T1000 (cell line): Measurements from ENCODE around the gene NDST1.

Experiments
- DNase-seq: peaks from one replicate; lab custom pipeline; 2025; ENCODE audit warnings: mixed read lengths; lab: John Stamatoyannopoulos, UW

The NDST1 gene

GRCh38 chr5:150489360-150490295 lies 18.3 kb upstream of the NDST1 start:
- no peak for DNase-seq

- DNase-seq = no peak
Measured at GRCh38 chr5:150490296-150490669, 17.6 kb upstream of the NDST1 start.

DNA sequence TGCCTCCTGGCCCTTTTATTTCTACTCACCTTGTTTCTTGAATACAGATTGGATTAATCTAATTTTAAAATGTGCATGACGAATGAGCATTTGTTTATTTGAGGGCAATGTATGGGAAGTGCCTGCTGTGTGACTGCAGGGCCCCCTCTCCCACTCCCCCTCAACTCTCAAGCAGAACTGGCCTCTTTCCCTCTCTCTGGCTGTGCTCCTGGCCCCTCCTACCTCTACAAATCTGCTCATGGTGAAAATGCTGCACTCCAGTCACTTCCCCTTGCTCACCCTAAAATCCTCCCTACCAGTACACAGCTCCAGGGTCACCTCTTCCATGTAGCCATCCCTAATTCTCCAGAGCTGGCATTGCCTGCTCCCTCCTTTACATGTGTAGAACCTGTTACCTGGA lies 17.2 kb upstream of the NDST1 start:
- no peak for DNase-seq

DNA sequence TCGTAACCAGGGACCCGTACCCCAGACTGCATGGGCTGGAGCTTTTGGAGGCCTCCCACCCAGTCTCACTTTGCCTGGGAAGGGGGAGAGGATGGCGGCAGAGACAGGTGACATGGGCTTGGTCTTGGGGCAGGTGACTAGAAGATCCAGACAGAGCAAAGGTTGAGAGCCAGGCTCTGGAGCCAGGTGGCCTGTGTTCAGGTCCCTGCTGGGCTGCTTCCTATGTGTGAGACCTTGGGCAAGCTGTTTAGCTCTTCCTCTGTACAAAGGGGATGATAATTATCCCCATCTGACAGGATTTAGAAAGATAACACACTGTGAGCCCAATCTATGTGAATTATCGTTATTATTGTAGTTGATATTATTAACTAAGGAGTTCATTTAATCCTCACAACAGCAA lies 16.1 kb upstream of the NDST1 start:
- no peak for DNase-seq

GRCh38 chr5:150492621-150493020 lies 15.3 kb upstream of the NDST1 start:
- DNase-seq = peak; percentile 47

DNA sequence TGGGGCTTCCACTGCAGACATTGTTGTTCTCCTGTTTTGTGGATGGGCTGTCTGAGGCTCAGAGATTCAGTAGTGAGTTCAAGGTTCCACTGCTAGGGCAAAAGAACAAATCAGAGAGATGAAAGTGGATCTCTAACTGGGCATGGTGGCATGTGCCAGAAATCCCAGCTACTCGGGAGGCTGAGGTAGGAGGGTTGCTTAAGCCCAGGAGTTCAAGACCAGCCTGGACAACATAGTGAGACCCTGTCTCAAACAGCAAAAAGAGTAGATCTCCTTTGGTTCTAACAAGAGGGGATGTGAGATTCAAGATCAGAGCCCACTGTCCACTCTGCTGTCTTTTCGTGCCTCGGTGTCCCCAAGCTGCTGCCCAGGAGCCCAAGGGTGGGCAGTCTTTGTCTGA lies 11.8 kb upstream of the NDST1 start:
- no peak for DNase-seq

DNA sequence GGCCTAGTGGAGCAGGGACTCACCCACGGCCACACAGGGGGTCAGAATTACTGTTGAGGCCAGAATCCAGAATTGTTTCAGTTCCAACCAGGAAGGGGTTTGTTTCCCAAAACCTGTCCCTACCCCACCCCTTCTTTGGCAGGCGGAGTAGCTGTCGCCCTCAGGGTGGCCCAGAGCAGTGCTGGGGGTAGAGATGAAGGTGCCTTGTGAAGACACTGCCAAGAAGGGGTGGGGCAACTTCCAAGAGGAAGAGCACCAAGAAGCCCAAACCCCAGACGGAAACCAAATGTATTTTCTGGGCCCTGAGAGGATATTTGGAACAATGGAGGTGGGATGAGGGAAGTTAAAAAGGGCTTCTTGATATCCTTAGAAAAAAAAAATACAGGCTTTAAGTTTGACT lies 11.4 kb upstream of the NDST1 start:
- no peak for DNase-seq

DNA sequence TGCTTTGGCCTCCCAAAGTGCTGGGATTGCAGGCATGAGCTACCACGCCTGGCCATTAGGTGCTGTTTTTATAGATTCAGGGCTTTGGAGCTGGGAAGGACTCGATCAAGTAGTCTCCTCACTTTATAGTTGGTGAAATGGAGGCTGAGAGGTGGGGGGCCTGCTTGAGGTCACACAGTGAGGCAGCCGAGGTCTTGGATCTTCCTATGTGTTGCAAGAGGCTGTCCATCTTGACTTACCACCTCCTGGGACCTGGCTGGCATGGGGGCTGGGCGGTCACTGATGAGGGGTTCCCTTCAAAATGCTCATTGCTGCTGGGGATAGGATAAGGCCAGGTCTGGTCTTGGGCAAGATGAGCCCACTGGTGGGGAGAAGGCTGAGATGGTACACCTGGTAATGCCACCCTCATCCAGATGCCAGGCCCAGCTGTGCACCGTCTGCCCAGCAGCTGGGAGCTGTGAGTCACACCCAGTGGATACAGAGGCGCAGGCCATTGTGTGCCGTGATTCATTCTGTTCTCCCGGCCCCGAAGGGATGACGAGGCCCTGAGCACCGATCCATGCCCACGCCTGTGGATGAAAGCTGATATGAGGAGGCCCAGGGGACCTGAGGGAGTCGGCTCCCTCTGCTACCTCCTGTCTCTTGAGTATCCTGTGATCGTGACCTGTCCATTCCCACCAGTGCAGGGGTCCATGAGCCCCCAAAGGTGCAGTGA lies 10.5 kb upstream of the NDST1 start:
- peak; percentile 86 for DNase-seq

DNA sequence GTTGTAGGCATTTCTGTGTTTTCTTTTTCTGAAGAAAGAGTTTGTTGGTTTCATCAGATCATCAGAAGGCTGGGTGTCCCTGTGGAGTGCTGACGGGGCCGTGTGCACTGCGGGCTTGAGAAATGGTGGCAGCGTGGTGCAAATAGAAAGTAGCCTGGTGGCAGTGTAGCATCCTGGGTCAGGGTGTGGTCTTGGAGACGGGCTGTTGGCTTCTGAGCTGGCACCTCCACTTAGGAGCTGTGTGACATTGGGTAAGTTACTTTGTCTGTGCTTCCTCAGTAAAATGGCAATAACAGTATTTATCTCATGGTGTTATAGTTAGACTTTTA lies 10.0 kb upstream of the NDST1 start:
- no peak for DNase-seq

GRCh38 chr5:150498501-150498900 lies 9.4 kb upstream of the NDST1 start:
- DNase-seq = no peak

- DNase-seq = no peak
Measured at GRCh38 chr5:150498971-150499370, 9.0 kb upstream of the NDST1 start.

- DNase-seq = no peak
Measured at GRCh38 chr5:150499437-150499956, 8.4 kb upstream of the NDST1 start.

DNA sequence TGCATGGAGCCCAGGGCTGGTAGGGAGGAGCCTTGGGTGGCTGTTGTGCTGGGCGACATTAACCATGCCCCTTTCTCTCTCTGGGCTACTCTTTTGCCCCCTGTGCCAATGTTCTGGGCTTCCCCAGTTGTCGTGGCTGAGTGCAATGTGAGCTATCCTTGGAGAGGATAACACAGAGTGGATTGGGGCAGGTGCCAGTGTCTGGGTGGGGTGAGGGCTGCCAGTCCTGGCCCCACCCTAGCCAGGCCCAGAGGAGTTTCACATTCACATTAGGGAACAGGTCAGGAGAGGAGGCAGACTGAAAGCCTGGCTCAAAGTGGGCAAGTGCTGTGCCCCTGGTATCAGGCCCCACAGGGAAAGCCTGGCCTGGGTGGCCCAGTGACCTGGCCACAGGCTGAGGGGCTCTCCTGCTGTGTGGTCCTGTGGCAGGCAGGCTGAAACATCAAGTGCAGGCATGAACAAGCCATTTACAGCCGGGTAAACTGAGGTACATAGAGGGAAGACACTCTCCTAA lies 7.5 kb upstream of the NDST1 start:
- no peak for DNase-seq

GRCh38 chr5:150500905-150501304 lies 7.0 kb upstream of the NDST1 start:
- no peak for DNase-seq

GRCh38 chr5:150502106-150502505 lies 5.8 kb upstream of the NDST1 start:
- DNase-seq = no peak

DNA sequence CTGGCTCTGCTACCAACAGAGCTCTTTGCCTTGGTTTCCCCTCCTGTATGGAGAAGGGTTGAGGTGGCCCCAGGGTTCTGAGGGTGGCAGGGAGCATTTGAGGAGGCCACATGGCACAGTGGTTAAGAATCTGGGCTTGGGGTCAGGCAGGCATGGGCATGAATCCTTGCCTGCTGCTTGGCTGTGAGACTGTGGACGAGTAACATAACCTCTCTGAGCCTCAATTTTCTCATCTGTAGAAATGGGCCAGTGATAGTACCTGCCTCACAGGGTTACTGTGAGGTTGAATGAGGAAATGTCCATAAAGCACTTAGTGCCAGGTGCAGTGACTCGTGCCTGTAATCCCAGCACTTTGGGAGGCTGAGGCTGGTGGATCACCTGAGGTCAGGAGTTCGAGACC lies 5.1 kb upstream of the NDST1 start:
- no peak for DNase-seq

- DNase-seq = no peak
Measured at GRCh38 chr5:150503386-150503785, 4.5 kb upstream of the NDST1 start.

DNA sequence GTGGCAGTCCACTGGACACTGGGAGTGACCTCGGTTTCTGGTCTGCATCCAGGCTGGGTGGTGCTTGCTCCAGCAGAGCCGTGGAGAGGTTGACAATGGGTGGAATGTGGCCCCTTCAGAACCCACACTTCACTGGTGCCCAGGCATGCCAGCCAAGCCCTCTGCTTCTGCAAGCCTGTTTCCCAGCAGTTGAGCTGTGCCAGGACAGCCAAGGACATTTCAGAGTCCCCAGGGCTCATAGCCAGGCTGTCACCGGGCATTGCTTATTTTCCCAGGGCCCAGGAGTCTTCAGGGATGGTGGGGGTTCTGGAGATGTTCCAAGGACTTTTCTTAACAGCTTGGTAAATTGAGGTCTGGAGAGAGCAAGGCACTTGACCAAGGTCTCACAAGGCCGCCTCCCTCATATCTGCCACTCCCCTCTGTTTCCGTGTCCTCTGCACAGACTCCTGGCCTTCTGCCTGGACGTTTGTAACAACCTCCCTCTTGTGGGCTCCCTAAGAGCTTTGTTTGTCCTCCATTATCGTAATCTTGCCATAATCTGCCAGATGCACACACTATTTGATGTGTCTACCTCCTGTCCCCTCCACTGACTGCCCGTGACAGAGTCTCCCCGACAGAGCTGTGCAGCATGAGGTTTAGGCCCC lies 3.8 kb upstream of the NDST1 start:
- no peak for DNase-seq

DNA sequence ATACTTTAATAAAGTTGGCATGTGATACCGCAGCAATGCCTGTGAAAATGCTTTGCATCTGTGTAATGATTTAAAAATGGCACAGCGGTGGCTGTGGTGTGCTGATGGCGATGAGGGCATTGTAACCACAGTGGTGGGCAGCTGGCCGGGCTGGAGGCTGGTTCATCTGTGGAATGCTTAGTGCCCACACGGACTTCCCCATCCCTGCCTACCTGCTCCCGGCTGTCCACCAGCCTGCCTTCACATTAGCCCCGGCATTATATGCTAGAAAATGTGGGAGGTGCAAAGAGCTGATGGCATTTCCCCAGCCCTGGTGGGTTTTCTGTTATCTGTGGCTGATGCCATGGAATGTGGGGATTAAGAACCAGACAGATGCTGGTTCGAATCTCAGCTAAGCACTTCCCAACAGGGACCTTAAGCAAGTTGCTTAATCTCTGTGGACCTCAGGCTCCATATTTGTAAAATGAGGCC lies 2.9 kb upstream of the NDST1 start:
- no peak for DNase-seq

GRCh38 chr5:150505816-150506215 lies 2.1 kb upstream of the NDST1 start:
- DNase-seq = no peak

- no peak for DNase-seq
Measured at GRCh38 chr5:150506571-150507473, 1.1 kb upstream of the NDST1 start.
